Stimulated activated CD8-positive, alpha-beta memory T cell treated with anti-CD3 and anti-CD28 coated beads, Interleukin-12 subunit alpha, Interleukin-12 subunit beta, amount 100 ng/mL, for 24 hours (primary cell): ENCODE measurements around the gene KTI12.
"Not testable (repeated sequence)": the region's sequence is repeated elsewhere in the genome, so short reads cannot be mapped to it uniquely, and the experiment has no call there.

Experiments used
- DNase-seq: peaks from one replicate; pipeline ENCODE4 v3.0.0-alpha.2; 2020; ENCODE audit errors: extremely low read depth

KTI12 gene

DNA sequence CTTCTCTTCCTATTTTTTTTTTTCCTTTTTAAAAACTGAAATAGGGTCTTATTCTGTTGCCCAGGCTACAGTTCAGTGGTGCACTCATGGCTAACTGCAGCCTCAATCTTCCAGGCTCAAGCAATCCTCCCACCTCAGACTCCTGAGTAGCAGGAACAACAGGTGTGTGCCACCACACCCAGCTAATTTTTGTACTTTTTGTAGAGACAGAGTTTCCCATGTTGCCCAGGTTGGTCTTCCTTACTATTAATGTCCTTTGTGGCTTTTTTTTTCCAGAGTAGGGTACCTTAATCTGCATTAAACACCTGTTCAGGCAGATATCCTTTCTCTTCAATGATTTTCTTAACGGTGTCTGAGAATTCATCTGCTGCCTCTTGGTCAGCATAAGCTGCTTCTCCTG lies 4.3 kb upstream of the KTI12 start:
- DNase-seq: no peak

- no peak for DNase-seq
These were observed 3.8 kb upstream of the KTI12 start for GRCh38 chr1:52037402-52037814.

- no peak for DNase-seq
These were observed 407 bp upstream of the KTI12 start for GRCh38 chr1:52034050-52034384.

DNA sequence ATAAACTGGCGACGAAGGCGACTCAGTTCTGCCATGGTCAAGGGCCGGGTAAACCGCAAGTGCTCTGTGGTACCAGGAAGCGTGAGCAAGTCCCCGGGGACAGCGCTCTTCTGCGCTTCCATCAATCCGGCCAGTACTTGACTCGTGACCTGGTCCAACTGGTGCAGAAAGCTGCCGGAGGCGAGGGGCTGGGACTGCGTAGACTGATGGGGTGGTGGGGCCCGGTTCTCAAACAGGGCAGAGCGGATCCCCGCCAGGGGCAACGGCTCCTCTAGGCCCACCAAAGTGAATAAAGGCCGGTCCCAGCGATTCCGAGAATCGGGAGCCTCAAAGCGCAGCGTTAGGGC lies 852 bp downstream of the KTI12 start:
- DNase-seq: no peak

GRCh38 chr1:52032124-52032784 lies 1.4 kb downstream of the KTI12 start:
- DNase-seq: no peak

GRCh38 chr1:52028839-52029238 lies 4.8 kb downstream of the KTI12 start:
- DNase-seq: not testable (repeated sequence)

DNA sequence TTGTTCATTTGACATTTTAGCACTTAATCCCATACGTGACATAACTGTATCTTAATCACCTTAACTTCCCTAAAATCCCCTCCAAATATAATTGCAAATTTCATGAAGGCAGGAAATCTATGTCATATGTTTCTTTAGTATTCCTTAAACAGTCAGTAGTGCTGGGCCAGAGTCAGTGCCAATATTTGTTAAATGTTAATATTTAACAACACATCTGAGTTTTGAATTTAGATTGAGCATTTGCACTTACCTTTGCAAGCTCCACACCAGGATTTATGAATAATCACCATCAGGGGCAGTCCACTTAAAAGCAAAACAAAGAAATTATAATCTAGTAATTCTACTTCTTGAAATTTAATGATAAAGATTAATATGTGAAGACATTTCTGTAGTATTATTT lies 5.3 kb downstream of the KTI12 start:
- DNase-seq: no peak

GRCh38 chr1:52026278-52026677 lies 7.3 kb downstream of the KTI12 start:
- DNase-seq: no peak

- no peak for DNase-seq
These were observed 11.5 kb downstream of the KTI12 start for GRCh38 chr1:52022133-52022532.

- no peak for DNase-seq
These were observed 25.4 kb downstream of the KTI12 start for GRCh38 chr1:52008071-52008809.

- DNase-seq: no peak
These were observed 26.2 kb downstream of the KTI12 start for GRCh38 chr1:52007215-52008002.

DNA sequence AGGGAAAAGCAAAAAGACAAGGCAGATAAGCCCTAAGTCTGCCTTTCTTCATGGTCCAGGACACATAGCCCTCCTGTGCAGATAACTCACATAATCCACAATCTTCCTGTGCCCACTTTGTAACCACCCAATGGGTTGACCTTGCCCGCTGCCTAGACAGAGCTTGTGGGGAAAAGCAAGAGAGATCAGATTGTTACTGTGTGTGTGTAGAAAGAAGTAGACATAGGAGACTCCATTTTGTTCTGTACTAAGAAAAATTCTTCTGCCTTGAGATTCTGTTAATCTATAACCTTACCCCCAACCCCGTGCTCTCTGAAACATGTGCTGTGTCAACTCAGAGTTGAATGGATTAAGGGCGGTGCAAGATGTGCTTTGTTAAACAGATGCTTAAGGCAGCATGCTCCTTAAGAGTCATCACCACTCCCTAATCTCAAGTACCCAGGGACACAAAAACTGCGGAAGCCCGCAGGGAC lies 27.5 kb downstream of the KTI12 start:
- not testable (repeated sequence) for DNase-seq

DNA sequence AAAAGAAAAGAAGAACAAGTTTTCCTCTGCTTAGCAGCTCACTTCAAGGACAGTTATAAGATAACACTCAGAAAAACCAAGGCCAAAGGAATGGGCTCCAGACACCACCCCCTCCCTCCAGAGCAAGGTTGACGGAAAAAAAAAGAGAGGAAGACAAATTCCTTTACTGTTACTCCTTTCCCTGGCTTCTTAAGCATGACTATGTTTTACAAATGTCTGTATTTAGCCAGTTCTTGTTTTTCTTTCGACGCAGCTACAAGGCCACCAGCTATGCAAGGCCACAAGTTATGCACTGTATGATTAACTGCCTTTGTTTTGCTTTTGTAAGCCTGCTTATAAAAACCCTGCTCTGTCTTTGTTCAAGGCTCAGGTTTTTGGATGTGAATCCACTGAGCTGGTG lies 28.1 kb downstream of the KTI12 start:
- not testable (repeated sequence) for DNase-seq

DNA sequence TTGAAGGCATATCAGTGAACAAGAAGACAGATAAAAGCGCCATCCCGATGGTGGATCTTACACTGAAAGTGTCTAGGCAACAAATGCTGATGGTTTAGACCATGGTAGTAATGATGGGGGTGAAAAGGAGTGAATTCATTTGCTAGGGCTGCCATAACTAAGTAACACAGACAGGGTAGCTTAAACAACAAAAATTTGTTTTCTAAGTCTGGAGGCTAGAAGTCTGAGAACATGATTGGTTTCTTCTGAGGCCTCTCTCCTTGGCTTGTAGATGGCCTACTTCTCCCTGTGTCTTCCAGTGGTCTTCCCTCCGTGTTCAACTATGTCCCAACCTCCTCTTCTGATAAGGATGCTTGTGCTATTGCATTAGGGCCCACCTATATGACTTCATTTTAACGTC lies 29.7 kb downstream of the KTI12 start:
- DNase-seq: no peak

DNA sequence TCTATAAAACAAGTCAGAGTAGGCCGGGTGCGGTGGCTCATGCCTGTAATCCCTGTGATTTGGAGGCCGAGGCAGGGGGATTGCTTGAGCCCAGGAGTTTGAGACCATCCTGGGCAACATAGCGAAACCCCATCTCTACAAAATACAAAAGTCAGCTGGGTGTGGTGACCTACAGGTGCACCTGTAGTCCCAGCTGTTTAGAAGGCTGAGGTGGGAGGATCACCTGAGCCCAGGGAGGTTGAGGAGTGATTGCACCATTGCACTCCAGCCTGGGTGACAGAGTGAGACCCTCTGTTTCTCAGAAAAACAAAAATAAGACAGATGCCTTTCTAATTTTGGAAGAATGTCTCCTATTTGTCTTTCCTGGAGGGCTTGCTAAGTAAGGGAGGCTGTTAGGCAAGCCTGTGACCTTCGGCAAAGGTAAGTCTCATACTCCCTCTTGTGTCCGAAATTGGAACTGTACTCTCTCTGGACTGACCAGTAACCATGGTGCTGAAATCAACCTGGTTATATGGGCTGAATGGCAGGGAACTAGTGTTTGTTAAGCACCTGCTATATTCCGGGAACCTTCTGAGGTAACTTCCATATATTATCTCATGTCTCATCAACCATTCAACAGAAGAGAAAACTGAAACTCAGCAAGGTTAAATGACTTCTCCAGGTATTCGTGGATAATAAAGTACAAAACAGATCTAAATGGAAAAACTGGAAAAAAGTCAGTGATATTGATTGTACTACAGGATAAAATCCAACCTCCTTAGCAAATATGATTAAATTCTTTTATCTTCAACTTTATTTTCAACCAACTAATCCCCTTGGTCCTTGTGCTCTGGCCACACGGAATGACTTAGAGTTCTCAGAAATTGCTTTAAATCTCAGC lies 31.3 kb downstream of the KTI12 start:
- DNase-seq: peak; percentile 9

DNA sequence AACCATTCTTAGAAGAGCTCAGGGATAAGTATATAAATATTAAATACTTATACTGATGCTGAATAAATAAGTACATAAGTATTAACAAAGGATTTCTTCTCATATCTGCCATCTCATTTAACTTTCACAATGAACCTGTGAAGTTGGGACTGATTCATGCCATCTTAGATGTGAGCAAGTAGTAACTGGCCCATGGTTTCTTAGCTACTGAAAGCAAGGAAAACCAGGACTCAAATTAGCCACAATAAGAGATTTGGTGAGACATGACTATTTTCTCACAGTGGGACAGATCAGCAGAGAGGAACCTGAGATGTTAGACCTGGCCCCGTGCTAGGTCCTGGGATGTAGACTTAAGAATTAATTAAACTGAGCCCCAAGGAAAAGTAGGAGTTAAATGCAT lies 34.9 kb downstream of the KTI12 start:
- no peak for DNase-seq

DNA sequence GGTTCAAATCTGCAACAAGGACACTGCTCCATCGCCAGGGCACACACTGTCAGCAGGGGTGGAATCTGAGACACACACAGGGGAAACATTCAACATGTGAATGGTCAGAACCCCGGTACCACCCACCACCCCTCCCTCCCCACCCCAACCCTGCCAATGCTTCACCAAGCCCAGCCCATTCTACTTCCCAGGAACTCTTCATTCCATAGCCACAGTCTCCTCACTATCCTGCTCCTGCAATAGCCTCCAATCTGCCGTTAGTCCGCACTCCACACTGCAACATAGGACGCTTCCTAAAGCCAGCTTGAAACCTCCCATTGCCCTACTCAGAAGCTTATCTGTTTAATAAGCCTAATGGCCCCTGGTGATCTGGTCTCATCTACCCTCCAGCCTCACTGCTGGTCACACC lies 35.6 kb downstream of the KTI12 start:
- DNase-seq: no peak

- DNase-seq: peak; percentile 44
These were observed 43.1 kb downstream of the KTI12 start, which contains the start of gene RAB3B for GRCh38 chr1:51990478-51990965. RAB3B (minus strand) TSS chr1:51990700; CDS start chr1:51977117, 13,583 bp downstream.

DNA sequence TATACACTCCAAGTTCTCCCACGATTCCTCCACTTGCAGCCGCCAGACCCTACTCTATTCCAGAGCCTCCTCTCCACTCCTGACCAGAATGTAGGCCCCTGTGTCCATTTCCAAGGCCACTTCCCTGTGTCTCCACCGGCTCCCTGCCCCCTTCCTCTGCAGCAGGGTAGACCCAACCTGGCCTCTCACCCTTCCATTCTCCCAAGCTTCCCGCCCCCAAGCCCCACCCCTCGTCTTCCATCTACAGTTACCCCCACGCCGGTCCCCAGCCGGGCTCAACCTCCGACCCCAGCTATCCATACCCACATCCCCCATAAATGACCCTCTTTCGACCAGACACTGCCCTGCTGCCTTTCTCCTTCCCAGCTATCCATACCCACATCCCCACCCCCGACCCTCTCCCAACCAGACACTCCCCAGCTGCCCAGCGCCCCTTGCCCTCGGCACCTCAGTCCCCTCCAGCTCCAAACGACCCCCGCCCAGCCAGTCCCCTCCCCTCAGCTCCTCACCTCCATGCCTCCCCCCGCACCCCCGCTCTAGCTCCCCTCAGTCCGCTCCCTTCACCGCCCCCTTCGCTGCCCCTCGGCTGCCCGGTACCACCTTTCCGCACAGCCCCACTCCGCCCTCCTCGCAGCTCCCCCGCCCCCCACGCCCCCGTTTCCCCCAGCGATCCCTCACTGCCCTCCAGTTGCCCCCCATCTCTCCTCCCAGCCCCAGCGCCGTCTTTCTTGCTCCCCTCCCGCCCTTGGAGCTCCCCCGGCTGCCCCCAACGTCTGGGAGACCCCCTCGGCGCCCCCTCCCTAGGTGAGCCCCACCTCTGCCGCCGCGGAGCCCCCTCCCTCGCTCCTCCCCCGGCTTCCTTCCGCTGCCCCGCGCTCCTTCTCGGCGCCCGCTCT lies 43.8 kb downstream of the KTI12 start:
- DNase-seq: no peak

- no peak for DNase-seq
These were observed 45.4 kb downstream of the KTI12 start for GRCh38 chr1:51988254-51988653.
